GM20000 (cell line): ENCODE measurements around the gene TIMP1.
A peak's percentile ranks its signal among the peaks of the same experiment; 100 is the strongest.

Experiments used
- DNase-seq: peaks from one replicate; pipeline ENCODE4 v3.0.0; 2012; ENCODE audit warnings: low spot score
- TF ChIP-seq, protein P1 (sequence below): IDR thresholded peaks from 2 replicates; pipeline ENCODE4 v1.5.1; 2012; ENCODE audit warnings: mild to moderate bottlenecking, control low read depth; ENCODE audit errors: extremely low read depth, missing control alignments

TIMP1 gene

DNA sequence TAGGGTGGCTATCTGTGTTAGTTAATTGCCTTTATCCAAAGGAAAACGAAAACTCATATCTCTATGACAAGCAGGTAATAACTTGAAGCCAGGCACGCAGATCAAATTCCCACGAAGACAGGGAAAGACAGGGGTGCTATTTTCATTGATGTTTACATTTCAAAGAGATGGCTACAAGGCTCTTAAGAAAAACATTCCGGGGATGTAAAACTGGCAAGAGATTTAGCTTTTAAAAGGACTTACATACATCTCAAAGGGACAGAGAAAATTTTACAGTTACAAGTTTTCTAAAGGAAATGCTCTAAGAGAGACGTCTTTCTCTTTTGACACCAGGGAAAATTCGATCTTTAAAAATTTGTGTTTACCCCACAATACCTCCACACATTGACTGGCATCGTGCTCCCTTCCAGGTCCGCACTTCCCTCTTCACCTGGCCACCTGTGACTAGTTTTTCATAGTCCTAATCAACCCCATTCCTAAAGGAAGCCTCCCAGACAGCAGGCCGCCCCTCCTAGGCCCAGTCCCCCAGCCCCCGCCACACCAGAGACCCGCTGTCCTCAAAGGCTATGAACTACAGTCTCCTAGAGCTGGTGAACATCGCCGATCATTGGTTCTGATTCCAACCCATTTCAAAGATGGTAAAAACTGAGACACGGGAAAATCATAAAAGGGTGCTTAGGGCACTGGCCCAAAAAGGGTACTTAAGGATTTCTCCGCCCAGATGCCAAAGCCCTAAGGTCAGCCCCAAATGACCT is 21.9 kb upstream of the TIMP1 start:
- TF ChIP-seq, protein P1, sequence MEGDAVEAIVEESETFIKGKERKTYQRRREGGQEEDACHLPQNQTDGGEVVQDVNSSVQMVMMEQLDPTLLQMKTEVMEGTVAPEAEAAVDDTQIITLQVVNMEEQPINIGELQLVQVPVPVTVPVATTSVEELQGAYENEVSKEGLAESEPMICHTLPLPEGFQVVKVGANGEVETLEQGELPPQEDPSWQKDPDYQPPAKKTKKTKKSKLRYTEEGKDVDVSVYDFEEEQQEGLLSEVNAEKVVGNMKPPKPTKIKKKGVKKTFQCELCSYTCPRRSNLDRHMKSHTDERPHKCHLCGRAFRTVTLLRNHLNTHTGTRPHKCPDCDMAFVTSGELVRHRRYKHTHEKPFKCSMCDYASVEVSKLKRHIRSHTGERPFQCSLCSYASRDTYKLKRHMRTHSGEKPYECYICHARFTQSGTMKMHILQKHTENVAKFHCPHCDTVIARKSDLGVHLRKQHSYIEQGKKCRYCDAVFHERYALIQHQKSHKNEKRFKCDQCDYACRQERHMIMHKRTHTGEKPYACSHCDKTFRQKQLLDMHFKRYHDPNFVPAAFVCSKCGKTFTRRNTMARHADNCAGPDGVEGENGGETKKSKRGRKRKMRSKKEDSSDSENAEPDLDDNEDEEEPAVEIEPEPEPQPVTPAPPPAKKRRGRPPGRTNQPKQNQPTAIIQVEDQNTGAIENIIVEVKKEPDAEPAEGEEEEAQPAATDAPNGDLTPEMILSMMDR = no peak
- no peak for DNase-seq

DNA sequence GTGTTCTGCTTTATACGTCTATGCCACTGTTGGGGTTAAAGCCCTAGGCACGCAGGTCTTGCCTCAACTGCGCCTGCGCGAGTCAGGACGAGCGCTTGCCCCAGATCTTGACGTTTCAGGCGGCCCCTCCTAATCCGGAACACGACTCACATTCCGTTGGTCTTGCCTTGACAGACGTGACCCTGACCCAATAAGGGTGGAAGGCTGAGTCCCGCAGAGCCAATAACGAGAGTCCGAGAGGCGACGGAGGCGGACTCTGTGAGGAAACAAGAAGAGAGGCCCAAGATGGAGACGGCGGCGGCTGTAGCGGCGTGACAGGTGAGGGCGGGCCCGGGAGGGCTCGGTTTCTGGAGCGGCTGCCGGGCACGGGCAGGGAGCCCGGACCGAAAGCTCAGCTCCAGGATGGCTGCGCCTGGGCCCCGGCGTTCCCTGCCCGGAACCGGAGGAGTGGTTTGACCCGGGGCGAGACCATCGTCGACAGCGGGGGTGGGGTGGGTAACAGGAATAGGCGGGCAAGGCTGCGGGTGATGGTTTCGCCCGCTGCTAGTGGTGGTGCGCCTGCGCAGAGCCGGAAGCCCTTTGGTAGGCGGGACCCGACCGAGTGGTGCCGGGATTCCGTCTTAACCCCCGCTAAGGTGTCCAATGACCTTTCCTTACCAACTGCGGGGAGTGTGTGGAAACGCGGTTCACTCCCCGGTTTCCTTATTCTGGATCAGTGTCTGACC is 21.1 kb upstream of the TIMP1 start, which contains the start of gene ARAF:
ARAF (plus strand) TSS at position 272 of the 725 bp plus-strand sequence. CDS start 1,763 bp downstream, outside the sequence.
- TF ChIP-seq, protein P1 = no peak
- peak; percentile 87 for DNase-seq

DNA sequence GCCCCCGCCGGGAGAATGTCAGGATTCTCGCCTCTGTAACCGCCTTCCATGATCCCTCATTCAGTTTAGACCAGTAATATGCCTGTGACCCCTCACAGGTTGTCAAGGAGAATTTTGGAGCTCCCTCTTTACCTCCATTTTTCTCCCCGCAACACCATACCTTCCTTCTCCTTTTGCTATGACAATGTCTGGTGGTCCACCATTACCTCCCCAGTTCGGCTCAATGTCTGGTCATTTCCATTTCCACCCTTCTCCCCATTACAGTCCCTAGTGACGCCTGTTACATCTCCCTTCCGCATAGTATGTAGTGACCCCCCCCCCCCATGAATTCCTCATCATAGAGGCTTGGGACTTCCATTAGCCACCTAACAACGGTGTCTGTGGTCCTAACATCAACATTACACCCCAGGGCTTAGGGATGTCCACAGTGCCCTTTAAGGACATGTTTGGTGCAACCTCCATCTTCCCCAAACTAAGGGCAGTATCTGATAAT is 20.5 kb upstream of the TIMP1 start:
- TF ChIP-seq, protein P1 = no peak
- DNase-seq = no peak

DNA sequence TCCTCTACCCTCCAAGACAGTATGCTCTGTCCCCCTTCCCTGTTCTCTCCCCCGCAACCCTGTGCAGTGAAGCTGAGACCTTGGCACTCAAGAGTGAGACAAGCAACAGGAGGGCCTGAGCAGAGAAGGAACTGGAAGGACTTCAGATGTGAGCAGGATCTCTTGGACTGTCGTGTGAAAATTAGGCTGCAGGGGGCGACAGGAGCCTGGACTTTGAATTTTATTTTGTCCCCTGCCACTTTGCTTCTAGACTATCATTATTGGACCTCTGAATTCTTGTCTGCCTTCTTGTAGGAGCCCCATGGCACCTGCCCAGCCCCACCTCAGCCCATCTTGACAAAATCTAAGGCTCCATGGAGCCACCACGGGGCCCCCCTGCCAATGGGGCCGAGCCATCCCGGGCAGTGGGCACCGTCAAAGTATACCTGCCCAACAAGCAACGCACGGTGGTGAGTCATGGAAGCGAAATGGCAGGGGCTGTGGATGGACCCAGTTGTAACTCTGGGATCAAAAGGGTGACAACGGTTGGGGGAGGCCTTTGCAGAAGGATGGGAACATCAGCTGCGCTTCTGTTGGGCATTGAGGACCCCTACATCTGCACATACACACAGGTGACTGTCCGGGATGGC is 19.5 kb upstream of the TIMP1 start:
- TF ChIP-seq, protein P1 = peak; percentile 17
- no peak for DNase-seq

DNA sequence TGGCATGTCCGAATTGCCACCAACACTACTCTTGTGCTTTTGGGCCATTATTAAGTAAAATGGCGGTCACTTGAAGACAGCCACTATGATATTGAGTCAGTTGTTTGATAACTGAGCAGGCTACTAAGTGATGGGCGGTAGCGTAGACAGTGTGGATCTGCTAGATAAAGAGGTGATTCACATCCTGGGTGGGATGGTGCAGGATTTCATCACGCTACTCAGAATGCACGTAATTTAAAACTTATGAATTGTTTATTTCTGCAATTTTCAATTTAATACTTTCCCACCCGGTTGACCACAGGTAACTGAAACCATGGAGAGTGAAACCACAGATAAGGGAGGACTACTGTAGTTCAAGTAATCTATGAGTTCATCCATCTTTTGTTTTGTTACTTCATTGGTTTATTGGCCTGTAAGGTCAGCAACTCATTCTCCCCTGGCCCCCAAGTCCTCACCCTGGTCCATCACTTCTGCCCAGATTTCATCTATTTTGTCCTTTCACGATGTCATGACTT is 18.4 kb upstream of the TIMP1 start:
- TF ChIP-seq, protein P1 = no peak
- no peak for DNase-seq

DNA sequence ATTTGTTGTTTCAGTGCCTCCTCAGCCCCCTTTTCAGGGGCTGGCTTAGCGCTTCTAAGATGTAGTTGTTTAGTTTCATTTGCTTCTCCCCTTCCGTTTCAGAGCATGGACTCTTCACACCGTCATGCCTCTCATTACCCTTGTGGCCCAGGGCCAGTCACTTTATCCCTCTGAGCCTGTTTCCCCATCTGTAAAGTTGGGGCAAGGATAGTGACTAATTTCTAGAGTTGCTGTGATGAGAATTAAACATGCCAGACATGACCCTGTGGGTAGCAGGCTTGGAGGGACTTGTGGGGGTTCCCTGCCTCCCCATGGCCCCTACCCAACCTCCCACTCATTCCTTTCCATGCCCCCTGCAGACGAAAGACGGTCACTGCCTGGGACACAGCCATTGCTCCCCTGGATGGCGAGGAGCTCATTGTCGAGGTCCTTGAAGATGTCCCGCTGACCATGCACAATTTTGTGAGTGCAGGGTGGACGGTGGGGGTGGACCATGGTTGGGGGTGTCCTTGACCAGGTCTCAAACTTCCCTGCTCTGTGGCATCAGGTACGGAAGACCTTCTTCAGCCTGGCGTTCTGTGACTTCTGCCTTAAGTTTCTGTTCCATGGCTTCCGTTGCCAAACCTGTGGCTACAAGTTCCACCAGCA is 17.7 kb upstream of the TIMP1 start:
- TF ChIP-seq, protein P1 = no peak
- no peak for DNase-seq
